HG02885 (cell line): ENCODE data around the gene PM20D2.

ENCODE experiments used
- ATAC-seq: cut with Tn5 transposase; IDR thresholded peaks from one replicate; pipeline ENCODE4 v1.9.1; 2021; ENCODE audit warnings: mild to moderate bottlenecking; ENCODE audit not compliant: unreplicated experiment, poor library complexity

PM20D2 gene

GRCh38 chr6:89144354-89144906 is 1.4 kb upstream of the PM20D2 start:
- peak; percentile 49 for ATAC-seq

GRCh38 chr6:89145091-89145955 is 532 bp upstream of the PM20D2 start:
- peak; percentile 65 for ATAC-seq

GRCh38 chr6:89146718-89147700 is 1.2 kb downstream of the PM20D2 start:
- ATAC-seq, result no peak

DNA sequence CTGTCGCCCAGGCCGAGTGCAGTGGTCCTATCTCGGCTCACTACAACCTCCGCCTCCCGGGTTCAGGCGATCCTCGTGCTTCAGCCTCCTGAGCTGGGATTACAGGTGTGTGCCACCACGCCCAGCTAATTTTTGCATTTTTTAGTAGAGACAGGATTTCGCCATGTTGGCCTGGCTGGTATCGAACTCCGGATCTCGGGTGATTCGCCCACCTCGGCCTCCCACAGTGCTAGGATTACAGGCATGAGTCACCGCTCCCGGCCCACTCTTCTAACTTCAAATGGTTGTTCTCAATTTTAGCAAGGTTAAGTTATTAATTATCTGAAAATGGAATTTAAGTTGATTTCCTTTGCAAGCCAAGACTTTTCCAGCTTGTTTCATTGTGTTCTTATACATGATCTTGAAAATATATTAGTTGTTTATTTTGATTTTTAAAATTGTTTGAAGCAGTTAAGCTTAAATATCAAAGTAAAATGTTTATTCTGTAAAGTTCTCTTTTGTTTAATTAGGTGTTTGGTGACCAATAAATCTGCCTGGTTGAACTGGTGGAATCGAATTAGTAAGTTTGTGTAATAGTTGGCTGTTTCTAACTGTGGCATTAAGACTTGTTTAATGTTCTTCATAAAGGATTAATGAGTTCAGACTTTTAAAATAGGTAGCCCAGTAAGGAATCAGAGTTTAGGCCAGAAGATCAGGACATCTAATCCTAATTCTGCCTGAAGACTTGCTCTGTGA is 2.3 kb downstream of the PM20D2 start:
- no peak for ATAC-seq

DNA sequence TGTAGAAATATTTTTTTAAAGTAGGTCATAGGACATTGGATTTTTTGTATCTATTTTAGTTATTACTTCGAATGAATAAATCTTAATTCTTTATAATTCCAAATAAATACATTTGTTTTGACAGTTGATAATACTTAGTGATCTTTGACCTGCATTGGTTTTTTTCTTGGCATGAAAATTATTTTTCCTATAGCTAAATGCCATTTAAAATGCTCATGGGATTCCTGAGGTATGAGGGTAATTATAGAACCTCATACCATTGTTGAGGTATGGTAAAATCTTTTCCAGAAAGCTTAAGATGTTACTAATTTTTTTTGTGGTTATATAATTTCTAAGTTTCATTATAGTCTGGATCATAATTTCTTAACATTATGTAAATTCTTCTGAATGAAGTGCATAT is 8.3 kb downstream of the PM20D2 start:
- no peak for ATAC-seq

DNA sequence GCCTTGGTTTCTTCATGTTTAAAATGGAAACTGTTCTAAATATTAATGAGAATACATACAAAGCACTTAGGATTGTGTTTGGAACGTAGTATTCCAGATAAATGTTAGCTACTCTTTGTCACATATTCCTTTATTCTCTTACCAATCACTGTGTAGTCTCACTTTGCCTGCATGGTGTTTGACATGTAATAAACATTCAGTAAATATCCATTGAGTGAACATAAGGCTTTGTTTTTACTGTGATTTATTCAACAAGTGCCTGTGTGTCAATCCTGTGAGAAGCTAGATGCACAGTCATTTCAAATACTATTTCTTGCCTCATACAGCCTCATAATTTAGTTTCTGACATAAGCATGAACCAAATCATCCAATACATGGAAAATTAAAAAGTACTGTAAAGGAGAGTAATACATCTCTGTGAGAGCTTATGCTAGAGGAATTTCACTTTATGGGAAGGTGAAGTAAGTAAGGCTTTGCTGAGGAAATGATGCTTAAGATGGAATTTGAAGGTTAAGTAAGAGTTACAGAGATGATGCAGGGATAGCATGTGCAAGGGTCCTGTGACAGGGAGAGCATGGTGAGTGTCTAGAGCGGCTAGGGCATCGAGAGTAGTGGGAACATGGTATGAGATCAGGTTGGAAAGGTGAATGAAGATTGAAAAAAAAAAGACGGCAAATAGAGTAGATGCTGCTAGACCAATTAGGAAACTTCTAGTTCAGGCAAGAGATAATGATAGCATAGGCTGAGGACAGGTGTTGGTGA is 14.7 kb downstream of the PM20D2 start:
- no peak for ATAC-seq

- no peak for ATAC-seq
Measured at GRCh38 chr6:89161326-89162046, 15.6 kb downstream of the PM20D2 start.

DNA sequence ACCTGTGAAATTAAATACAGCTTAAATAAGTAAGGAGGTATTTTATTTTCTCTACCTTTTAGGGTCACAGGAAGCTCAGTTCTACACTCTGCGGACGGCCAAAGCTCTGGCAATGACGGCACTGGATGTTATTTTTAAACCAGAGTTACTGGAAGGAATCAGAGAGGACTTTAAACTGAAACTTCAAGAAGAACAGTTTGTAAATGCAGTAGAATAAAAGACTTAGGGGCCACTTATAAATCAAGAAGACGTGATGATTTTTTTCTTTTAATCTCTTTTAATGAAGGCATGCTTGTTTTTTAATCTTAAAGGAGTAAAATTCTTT is 16.2 kb downstream of the PM20D2 start:
- ATAC-seq, result no peak

GRCh38 chr6:89172131-89172530 is 26.3 kb downstream of the PM20D2 start:
- ATAC-seq, result no peak

DNA sequence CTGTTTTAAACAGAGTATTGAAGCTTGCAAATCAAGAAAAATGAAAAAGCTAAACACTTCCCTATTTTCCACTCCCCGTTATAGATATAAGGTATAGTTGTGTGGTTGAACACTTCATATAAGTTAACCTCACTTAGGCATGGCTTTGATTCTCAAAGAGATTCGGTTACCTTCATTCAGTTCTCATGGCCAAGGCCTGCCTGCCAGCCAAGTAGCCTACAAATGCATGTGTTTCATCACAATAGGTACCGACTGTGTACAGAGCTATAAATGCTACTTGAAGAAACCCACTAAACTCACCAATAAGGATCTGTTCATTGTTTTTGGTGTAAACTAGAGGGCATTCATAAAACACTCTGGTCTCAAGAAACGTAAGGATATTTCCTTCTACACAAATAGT is 27.8 kb downstream of the PM20D2 start:
- no peak for ATAC-seq

DNA sequence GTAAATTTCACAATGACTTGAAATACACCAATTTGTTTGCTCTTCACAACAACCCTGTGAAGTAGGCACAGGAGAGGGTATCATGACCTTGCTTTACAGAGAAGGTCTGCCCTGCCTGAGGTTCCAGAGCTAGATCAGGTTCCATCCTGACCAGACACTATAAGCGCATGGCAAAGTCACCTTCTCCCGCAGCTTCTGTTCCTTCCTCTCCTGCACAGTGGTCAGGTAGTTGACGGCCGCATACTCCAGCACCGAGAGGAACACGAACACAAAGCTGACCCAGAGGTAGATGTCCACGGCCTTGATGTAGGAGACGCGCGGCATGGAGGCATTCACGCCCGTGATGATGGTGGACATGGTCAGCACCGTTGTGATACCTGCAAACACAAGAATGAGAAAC is 34.3 kb downstream of the PM20D2 start:
- ATAC-seq, result no peak

DNA sequence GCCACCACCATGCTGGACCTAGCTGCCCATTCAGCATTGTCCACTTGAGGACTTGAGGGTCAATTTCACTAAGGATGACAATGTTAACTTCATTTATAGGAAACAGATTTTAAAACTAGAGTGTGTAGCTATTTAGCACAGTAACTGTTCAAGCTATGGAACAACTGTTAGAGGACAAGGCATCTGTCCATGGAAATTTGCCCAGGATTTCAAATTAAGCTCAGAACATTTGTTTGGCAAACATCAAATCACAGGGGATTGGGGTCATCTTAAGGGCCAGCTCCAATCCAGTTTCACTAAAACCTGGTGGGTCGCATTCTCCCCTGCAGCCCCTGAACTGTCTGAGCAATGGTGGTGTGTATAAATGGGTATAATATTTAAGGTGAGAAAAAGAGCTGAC is 35.1 kb downstream of the PM20D2 start:
- no peak for ATAC-seq

- no peak for ATAC-seq
Measured at GRCh38 chr6:89183294-89183693, 37.4 kb downstream of the PM20D2 start.

DNA sequence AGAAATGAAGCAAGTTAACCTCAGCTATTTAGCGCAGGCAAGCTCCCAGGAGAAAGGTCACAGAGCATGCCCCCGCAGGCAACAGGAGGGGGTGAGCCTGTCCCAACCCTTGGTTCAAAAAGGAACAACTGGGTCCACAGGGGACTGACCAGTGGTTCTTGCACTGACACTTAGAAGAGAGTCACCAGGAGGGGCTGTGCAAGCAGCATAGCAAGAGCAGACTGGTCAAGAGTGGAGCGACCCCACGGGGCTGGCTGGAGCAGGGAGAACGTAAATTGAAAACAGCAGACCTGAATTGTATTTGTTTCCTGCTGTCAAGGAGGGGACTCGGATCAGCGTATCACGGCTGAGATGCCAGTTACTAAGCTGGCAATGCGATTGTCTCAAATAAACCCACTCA is 38.5 kb downstream of the PM20D2 start:
- no peak for ATAC-seq

DNA sequence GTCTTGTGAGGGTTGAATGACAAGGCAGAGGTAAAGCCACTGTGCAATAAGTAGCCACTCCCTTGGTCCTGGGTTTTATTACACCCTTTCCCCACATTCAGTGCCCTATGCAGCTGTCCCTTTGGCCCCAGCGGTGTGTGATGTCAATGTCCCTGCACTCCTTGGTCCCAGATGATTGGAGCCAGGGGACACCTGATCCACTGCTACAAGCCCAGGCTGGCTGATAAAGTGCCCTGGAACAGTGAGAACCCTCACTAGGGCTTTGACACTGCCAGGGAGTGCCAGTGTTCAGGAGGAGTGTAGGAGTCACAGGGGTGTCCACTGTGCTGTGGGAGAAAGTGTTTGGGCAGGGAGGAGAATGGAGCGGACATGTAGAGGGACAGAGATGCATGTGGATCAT is 40.9 kb downstream of the PM20D2 start:
- no peak for ATAC-seq

- no peak for ATAC-seq
Measured at GRCh38 chr6:89187504-89187903, 41.6 kb downstream of the PM20D2 start.

DNA sequence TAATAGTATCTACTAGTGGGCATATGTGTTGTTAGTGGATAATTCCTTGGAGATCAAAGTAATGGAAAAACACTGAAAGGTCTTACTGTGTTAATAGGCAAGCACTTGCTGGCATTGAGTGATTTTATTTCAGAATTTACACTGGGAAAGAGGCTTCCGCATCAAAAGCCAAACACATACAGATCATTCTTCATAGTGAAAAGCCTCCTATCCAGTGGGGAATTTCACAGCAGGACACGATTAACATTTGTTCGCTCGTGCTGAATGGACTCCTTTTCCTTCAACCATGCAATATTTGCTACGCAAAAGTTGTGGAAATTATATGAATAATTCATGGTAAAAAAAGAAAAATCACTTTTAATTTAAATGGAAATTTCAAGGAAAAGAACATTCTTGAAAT is 44.9 kb downstream of the PM20D2 start:
- no peak for ATAC-seq

- no peak for ATAC-seq
Measured at GRCh38 chr6:89194559-89194958, 48.7 kb downstream of the PM20D2 start.

GRCh38 chr6:89197141-89197540 is 51.3 kb downstream of the PM20D2 start:
- no peak for ATAC-seq
